Stimulated activated CD8-positive, alpha-beta memory T cell treated with anti-CD3 and anti-CD28 coated beads, Interleukin-7, amount 100 ng/mL, for 1 hour (primary cell): ENCODE measurements around the gene E2F1.
"Not testable (repeated sequence)": the region's sequence is repeated elsewhere in the genome, so short reads cannot be mapped to it uniquely, and the experiment has no call there.

ENCODE experiments used
- DNase-seq, 2 donors: peaks; one replicate each; pipeline ENCODE4 v3.0.0-alpha.2; 2020; ENCODE audit warnings: low read depth in 2 of 2

E2F1 gene

DNA sequence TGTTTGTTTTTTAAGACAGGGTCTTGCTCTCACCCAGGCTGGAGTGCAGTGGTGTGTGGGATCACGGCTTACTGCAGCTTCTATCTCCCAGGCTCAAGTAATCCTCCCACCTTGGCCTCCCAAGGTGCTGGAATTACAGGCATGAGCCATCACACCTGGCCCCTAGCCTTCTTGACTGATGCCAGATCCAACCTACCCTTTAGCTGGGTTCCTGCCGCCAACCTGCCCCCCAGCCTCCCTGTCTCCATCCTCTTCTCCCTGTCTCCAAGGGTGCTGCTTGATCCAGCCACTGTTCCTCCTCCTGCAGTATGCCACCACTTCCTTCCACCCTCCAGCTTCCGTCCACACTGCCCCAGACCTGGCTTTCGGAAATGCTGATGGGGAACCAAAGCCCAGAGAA, 27.3 kb downstream of the E2F1 start:
- no peak for DNase-seq

DNA sequence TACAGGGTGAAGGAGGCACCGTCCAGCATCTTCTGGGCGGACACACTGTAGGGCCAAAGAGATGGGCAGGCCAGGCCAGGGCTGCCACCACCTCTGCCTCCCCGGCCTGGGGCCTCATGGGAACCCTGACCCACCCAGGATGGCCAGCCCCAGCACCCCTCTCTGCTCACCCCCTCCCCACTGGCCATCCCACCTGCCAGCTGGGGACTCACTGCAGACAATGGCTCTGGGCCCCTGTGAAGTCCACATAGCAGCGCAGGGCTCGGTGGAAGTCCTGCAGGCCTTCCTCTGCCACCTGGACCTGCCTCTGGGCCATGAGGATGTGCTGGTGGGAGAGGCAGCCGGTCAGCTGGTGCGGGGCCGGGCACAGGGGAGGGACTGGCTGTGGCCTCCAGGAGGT, 27.7 kb downstream of the E2F1 start:
- no peak for DNase-seq

DNA sequence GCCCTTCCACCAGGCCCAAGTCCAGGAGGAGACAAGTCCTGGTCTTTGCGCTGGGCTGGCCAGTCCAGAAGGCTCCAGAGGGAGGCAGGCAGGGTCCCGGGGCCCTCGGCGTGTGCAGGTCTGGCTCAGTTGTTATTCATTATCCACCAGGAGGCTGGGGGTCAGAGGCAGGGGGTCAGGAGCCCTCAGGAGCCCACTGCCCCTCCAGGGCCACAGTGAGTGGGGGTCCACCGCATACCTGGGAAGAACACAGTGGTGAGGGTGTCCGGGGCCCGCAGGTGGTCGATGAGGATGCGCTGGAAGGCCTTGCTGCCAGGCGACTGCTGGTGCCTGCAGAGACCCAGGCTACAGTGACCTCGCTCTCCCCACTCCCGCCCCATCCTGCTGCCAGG, 28.5 kb downstream of the E2F1 start:
- DNase-seq, result no peak

DNA sequence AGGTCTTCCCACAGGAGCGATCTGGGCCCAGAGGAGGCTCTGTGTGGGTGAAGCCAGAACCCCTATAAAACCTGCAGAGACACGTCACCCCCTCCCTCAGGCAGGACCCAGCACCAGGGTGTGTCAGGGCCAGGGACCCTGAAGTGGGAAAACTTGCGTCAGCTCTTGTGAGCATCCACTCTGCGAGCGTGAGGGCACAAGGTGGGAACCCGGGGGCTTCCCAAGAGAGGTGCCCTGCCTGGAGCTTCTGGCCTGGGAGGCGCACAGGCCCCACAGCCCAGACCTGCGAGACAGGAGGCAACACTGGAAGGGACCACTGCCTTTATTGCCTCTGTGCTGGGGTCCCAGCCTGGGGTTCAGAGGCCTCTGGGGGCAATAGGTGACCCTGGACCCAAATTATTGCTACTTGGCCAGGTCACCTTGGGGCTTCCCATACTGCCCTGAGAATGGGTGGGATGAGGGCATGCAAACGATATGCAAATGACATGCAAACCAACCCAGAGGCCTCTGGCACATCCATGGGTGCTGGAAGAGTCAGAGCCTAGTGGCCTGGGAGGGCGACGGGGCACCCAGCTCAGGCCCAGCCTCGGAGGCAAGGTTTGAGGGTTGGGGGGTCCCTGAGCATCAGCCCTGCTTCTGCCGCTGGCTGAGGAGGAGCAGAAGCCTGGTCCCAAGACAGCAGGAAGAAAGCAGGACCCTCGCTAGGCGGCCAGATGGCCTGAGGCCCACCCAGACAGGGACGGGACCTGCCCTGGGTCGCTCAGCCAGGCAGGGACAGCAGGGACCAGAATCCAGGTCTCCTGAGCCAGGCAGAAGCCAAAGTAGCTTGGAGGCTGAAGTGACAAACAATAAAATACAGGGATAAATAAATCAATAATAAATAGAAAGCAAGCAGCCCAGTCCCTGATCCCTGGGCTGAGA, 29.1 kb downstream of the E2F1 start:
- no peak for DNase-seq

DNA sequence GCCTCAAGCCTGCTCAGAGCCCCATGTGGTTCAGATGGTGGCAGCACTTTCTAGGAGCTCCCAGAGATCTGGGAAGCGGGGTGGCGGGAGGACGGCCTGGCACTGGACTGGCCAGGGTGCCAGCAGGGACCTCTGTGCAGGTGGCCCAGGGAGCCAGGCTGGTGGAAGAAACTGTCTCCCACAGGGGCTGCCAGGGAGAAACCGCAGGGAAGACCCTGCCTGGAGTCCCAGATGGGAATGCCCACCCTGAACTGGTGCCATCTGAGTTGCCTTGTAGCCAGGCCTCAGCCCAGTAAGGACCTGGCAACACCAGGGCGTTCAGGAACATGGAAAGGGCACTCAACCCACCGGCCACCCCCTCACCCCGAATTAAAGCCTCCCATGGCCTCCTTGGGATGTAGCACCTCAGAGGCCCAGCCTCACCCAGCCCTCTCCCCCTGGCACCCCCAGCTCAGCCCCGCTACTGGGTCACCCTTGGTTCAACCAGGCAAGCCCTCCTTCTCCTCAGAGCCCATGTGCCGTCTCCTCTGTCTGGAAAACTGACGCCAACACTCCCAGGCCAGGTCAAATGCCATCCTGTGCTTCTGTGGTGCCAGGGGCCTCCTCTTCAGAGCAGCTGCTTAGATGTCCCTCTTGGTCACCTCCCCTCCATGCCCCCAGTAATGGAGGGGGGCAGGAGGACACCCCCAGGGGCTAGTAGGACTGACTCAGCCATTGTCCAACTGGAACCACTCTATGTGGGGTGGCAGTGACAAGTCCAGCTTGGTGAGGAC, 30.0 kb downstream of the E2F1 start:
- DNase-seq, result no peak

DNA sequence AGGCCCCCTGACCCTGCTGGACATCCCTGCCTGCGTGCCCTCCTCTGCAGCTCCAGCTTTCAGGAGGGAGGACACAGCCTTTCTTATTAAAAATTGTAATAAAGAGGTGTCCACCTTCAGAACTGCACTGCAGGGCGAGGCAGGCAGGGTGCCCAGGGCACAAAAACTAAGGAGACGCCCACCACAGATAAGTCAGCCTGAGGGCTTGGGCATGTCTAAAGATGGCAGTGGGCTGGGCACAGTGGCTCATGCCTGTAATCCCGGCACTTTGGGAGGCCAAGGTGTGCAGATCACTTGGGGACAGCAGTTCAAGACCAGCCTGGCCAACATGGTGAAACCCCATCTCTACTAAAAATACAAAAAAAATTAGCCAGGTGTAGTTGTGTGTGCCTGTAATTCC, 31.0 kb downstream of the E2F1 start:
- no peak for DNase-seq

DNA sequence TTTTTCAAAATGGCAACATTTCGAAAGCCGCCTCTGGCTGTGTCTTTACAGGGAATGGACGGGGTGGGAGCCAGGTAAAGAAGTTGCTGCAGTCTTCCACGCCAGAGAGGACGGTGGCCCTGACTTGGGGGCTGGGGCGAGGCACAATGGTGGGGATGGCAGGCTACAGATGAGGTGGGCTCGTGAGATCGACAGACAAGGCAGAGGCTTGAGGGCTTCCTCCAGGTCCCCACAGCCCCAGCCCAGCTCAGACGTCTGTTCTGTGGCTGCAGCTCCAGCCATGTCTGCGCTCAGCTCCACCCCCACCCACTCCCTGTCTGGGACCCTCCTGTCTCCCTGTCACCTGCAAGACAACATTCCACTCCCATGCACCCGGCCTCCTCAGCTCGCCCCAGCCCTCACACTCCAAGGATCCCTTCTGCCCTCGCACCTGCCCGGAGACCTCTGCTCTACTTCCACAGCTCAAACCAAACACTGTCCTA, 31.5 kb downstream of the E2F1 start:
- no peak for DNase-seq

DNA sequence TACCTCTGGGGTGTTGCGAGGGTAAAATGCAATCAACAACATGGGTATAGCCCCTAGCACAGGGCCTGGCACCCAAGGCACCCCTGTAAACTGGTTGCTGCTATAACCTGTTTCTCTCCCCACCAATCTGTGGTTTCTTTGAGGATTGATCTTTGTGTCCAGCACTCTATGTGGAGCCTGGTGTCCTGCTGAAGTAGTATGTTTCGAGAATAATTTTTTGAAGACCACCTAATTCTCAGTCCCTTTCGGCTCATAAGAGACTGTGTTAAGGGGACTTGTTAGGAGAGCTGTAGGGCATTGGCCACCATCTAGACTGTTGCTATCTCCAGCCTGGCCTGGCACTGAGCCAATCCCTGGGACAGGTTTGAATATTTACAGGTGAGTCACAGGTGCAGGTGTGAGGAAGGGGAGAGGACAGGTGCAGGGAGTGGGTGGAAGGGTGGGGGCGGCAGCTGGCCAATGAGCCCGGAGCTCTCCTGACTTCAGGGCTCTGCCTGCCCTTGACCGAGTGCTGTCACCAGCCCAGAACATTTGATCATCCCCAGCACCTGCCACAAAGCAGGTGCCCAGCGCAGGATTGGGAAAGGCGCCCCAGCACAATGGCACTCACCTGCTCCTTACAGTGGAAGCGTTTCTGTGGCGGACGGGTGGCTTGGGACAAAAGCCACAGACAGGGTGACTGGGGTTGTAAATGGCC, 32.1 kb downstream of the E2F1 start:
- DNase-seq, result no peak

DNA sequence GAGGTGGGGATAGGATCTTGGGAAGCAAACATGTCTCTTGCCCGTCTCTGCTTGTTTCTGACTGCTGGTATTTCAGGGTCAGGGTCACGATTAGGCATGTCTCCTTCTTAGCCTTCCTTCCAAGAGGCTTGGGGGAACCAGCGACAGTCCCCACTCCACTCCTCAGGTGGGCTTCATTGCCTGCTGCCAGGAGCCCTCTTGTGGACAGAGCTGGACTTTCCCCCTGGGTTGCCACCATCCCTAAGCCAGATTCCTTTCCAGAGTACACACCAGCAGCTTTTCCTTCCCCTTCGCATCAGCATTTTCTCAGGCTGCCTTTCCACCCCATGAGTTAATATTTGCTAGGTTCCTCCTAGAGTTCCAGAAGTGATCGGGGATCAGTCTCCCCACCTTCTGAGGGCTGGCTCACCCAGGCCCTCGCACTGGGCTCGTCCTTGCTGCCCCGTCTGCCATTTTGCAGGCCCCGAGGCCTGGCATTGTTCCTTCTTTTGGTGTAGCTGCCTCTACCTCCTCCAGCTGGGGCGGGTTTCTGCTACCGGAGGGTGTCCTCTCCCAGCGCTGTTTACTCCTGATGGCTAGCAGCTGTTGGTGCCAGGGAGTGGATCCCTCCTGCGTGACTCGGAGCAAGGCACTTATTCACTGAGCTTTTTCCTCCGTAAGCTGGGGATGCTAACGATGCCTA, 32.8 kb downstream of the E2F1 start:
- DNase-seq, result peak in 1 of 2 donors; percentile 27

DNA sequence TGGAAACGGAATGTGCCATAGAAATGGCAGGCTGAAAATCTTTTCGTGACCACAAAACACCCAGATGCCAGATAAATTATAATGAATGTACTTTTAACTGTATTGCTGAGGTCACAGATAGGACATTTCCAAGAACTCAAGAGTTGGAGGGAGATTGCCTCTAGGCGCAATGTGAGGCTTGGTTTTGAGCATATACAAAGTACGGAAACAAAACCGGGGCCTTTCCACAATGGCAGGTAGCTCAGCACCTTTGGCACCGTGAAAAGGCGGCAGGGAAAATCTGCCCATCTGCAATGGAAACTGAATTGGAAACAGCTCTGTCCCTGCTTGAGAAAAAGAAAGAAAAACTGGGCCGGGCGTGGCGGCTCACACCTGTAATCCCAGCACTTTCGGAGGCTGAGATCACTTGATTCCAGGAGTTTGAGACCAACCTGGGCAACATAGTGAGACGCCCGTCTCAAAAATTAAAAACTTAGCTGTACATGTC, 34.6 kb downstream of the E2F1 start:
- DNase-seq, result no peak

DNA sequence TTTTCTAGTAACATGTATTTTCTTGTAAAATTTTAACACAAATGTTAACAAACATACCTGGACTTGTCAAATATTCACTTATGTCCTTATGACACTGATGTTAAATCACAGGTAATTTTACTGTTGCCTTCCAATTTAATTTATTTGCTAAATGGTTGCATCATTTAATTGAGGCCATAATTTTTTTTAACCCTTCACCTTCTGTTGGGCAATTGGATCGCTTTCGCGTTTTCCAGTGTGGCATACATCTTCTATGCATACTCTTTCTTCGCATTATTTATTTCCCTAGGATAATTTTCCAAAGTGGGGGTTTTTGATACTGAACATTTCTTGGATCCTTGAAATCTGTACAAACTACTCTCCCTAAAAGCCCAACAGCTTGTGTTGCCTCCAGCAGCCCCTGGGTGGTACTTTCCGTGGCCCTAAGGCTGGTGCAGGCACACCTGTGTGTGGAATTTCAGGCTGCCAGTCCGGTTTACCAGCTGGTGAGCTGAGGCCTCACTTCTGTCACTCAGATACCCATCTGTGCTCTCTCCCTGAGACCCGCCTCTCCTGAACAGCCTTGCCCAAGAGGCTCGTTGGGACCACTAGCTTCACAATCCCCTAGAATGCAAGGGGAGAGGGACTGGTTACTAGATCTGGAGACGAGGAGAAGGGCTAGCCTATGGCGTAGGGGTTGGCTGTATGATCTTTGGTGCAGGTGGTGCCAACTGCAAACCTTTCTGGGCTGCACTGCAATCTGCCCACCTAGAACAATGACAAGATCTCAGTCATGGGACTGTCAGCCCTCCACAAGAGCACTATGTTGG, 35.2 kb downstream of the E2F1 start:
- no peak for DNase-seq

DNA sequence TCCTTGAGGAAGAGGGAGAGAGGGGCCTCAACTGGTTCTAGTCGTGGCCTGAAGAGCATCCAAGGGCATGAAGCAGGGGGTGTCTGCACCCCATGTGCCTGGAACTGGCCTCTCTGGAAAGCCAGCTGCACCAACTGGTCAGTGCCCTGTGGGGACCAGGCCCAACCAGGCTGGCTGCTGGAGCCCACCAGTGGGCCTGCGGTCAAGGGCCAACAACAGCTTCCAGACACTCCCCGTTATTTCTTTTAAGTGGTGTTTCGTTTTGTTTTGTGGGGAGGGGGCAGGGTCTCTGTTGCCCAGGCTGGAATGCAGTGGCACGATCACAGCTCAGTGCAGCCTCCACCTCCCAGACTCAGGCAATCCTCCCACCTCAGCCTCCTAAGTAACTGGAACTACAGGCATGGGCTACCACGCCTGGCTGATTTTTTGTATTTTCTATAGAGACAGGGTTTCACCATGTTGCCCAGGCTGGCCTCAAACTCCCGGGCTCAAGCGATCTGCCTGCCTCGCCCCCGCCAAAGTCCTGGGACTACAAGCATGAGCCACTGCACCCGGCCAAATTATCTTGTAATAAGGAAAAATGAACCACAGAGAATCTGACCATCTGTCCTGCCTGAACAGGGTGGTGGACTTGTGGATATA, 36.0 kb downstream of the E2F1 start:
- DNase-seq, result no peak

DNA sequence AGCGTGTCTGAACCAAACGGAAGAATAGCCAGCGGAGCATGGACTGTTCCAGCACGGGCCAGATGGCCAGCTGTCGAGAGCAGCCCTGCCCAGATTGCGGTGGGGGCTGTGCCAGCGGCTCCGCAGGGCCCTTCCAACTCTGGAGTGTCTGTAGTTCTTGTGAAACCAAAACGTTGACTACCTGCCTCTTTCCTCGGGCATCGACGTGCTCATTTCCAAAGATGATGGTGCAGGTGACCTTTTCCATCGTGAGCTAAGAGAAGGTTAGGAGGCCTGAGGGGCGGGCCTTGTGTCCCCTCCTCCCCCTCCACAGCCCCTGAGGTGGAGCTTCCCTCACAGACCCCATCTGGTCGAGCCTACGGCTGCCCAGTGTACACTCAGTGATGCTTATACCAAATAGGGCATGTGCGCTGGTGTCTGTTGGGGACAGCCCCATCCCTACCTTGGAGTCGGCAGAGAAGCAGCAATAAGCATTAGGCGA, 36.9 kb downstream of the E2F1 start:
- no peak for DNase-seq

DNA sequence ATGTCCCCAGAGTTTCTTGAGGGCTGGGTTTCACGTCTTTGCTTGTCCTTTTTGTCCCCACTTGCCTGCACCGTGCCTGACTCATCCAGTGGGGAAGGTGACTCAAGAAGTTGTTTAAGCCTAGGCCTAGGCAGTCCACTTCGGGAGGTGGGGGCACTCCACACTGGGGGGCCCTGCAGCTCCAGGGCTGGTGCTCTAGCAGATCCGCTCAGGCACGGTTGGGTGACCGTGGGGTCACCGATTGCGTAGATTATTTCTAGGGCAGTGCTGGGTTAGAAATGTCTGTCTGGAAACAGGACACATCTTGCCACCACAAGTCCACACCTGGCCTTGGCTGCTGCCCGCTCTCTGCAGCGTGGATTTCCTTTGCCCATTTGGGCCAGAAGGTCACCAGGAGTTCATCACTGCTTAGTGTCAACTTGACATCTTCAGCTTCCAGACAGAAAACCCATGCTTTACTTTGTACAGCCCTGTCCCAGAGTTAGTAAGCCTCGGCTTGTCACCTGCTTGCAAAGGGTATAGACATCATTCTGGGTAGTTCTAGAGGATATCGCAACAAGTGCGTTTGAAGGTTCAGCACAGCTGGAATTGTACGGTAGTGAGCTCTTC, 37.7 kb downstream of the E2F1 start:
- DNase-seq, result no peak

DNA sequence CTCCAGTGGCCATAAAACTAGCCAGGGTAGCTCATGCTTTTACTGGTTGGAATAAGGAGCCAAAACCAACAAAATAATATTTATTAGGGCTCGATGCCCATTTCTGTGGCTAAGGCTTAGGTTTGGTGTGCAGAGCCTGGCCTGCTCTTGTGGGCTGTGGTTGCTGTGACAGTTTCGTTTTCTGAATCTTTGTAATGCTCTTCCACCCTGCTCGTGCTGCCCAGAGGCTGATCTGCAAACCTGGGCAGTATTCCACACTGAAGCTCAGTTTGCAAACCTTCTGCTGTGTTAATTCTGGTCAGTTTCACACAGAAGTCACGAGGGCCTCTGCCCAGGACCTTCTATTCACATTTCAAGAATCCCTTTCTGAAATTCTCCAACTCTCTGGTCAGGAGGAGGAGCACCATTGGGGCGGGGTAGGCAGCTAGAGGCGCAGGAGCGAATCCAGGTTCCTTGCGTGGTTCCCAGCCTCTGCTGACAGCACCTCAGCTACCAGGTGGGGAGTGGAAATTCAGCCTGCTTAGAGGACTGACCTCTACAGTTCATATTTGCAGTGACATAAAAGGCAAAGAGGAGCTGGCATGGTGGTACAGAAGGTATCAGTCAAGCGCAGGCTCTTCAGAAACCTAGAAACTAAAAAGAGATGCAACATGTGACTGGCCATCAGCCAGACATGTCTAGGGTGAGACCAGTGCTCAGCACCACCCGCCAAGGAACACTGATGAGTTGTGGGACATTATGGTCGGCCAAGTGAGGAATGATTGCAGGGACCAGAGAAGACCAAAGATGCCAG, 38.4 kb downstream of the E2F1 start:
- no peak for DNase-seq

DNA sequence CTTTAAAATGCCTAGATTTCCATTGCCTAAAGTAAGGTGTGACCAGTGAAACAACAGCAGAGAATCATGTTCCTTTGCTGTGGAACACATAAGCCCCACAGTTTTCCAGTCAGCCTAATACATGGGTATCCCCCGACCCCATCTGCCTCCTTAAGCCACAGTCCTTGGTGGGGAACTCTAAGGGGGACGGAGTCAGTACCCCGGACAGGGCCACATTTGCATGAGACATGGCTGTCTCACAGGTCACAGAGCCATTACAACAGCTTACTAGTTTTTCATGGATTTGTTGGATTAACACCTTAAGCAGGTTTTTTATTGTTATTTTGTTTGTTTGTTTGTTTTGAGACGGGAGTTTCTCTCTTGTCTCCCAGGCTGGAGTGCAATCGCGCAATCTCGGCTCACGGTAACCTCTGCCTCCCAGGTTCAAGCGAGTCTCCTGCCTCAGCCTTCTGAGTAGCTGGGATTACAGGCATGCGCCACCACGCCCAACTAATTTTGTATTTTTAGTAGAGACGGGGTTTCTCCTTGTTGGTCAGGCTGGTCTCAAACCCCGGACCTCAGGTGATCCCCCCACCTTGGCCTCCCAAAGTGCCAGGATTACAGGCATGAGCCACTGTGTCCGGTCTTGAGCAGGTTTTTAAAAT, 39.1 kb downstream of the E2F1 start:
- not testable (repeated sequence) for DNase-seq

DNA sequence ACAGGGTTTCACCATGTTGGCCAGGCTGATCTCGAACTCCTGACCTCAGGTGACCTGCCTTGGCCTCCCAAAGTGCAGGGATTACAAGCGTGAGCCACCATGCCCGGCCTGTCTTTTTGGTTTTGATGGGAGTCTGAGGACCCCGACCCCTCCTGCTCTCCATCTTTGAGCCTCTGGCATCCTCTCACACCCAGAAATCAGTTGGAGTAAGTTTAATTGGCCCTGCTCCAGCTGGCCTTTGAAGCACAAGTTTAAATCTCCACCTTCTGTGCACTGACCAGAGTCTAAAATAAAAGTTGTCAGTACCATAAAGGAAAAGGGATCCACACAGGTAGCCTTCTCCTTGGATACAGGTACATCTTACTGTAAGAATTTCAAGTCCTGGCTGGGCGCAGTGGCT, 40.0 kb downstream of the E2F1 start:
- DNase-seq, result no peak

DNA sequence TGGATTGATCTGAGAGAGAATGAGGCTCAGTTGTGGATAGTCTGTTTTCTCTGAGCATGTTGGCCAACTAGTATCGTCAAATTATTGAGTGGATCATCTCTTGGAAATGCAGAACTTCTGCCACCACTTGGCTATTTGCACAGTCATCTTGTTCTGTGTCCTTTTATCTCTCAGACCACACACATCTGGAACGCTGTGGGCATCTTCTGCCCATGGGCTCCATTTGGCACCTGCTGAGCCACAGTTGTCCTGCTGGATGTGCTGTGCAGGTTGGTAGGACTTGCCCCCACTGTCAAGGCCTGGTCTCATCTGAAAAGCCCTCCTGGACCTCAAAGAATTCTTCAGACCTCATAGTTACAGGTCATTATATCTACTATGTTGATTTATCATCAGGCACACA, 40.8 kb downstream of the E2F1 start:
- DNase-seq, result no peak

DNA sequence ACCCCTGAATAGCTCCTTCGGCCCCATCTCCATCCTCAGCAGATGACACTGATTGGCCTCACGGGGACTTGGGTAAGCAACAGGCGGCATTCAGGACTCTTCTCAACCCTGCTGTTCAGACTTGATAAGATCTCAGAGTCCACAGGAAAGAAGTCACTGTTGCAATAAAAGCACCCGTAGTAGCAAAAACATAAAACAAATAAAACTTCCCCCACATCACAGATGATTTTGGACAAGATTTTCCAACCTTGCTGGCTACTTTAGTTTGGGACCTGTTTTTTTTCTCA, 41.2 kb downstream of the E2F1 start:
- no peak for DNase-seq
